Measurements from ENCODE around the gene UBAC1. TPM values are rescaled to one million over a fixed set of nuclear protein-coding genes. Genes with fewer than 3 reads are reported as not detected.

UBAC1 gene
- polyA plus RNA-seq, 1 of the 3 experiments (the other 2 are of a cell fraction) = 67.7 TPM

GRCh38 chr9:135951889-135952663, 9.1 kb downstream of the UBAC1 start:
- Histone ChIP-seq H3K36me3 (replicated peaks in 1 of 2; ENCODE audit: control insufficient read depth in 1 of 2, insufficient read depth in 2 of 2, low read length in 1 of 2) (peaks cover 0 to 34% of the 10 kb centered on the region in 2 experiments), H4K20me1 (ENCODE audit: insufficient read depth) (no peaks in the 10 kb centered on the region; the same call in 1 of the 2 replicates), H3F3A (replicated peaks; ENCODE audit: insufficient read depth) (peaks cover 4% of the 10 kb centered on the region), H3K79me2 (ENCODE audit: insufficient read depth) (peaks cover 27% of the 10 kb centered on the region), H3K4me1 (ENCODE audit: control insufficient read depth in 1 of 2, insufficient read depth in 2 of 2, low read depth in 1 of 2, low read length in 1 of 2) (no peaks in the 10 kb centered on the region), H3K9me2 (no peaks in the 10 kb centered on the region), H2AFZ (ENCODE audit: low read depth) (no peak overlapping the region), H3K27ac (ENCODE audit: low read depth in 2 of 2, low read length in 1 of 2) (0 out of 4 replicates have a peak overlapping the region, but pooled peaks of 1 of the 2 experiments have one; percentile 13), H3K9me3 (no peaks in the 10 kb centered on the region), H3K27me3 (ENCODE audit: insufficient read depth) (no peaks in the 10 kb centered on the region), H3K9ac (no peak overlapping the region), H3K4me2 (no peak overlapping the region), H3K4me3 (ENCODE audit: low read depth in 2 of 2, low read length in 1 of 2) (no peak overlapping the region)
- DNase-seq = no peak
- POLR2A ChIA-PET = interaction anchor here (0.7 kb wide), 1 partner anchor 12 kb away, joined by 3 read pairs; no protein-coding TSS in a partner anchor
- 88% methylated on average over 12 of the region's 18 CpGs for WGBS (ENCODE audit: low lambda C conversion rate)
- CTCF ChIA-PET = interaction anchor here (2.3 kb wide), 1 partner anchor 8 kb away, joined by 8 read pairs; no protein-coding TSS in a partner anchor
- TF ChIP-seq MXI1 (IDR thresholded peaks at IDR 0.05; ENCODE audit: low read depth, low read length) (no peak), SIN3A (IDR thresholded peaks at IDR 0.05; ENCODE audit: borderline replicate concordance, low read depth, low read length) (no peak), ELF1 (IDR thresholded peaks at IDR 0.05) (no peak), TAF1 (IDR thresholded peaks at IDR 0.05; ENCODE audit: borderline replicate concordance, low read depth, low read length) (no peak), PBX3 (IDR thresholded peaks at IDR 0.05) (peak; percentile 59), RXRA (IDR thresholded peaks at IDR 0.05; ENCODE audit: borderline replicate concordance, low read depth) (no peak), RAD21 (IDR thresholded peaks at IDR 0.05; ENCODE audit: low read length) (no peak), GATA2 (CRISPR knock-in tag; IDR thresholded peaks at IDR 0.05) (no peak), EZH2phosphoT487 (IDR thresholded peaks at IDR 0.05; ENCODE audit: borderline replicate concordance, low read depth) (no peak), ZBTB33 (IDR thresholded peaks at IDR 0.05; ENCODE audit: borderline replicate concordance, low read depth) (no peak), REST (IDR thresholded peaks at IDR 0.05; ENCODE audit: low read depth, low read length) (no peak), RFX5 (IDR thresholded peaks at IDR 0.05; ENCODE audit: low read length) (no peak), POLR2AphosphoS5 (IDR thresholded peaks at IDR 0.05; ENCODE audit: low read depth, low read length) (peak; percentile 11; the same call in 1 of the 2 replicates), CTCF (IDR thresholded peaks at IDR 0.05) (no peak), MAX (IDR thresholded peaks at IDR 0.05; ENCODE audit: low read depth) (peak; percentile 34; the same call in 1 of the 2 replicates), USF1 (IDR thresholded peaks at IDR 0.05; ENCODE audit: borderline replicate concordance, low read depth) (no peak), TCF12 (IDR thresholded peaks at IDR 0.05) (peak; percentile 32; the same call in 1 of the 2 replicates), MEF2A (IDR thresholded peaks at IDR 0.05; ENCODE audit: borderline replicate concordance, low read depth) (no peak), RCOR1 (IDR thresholded peaks at IDR 0.05; ENCODE audit: low read length) (no peak), FOSL2 (IDR thresholded peaks at IDR 0.05; ENCODE audit: borderline replicate concordance, low read depth) (no peak), IRF3 (IDR thresholded peaks at IDR 0.05; ENCODE audit: low read depth, low read length) (no peak)

All from SK-N-SH (cell line).